ENCODE results near the gene TRIM2. TPM values are rescaled to one million over a fixed set of nuclear protein-coding genes. Genes with fewer than 3 reads are reported as not detected.
A peak's percentile ranks its signal among the peaks of the same experiment; 100 is the strongest.

Gene TRIM2
- total and polyA plus RNA-seq, 4 donors = 126 to 487 (median 173) TPM

- WGBS (ENCODE audit: insufficient coverage) = 40% methylated on average over 1 of the region's 6 CpGs
- Histone ChIP-seq H3K36me3 (ENCODE audit: control insufficient read depth, insufficient read depth, low read length) (no peaks in the 10 kb centered on the region), H3K4me1 (ENCODE audit: control insufficient read depth, insufficient read depth, low read length) (peaks cover 24% of the 10 kb centered on the region), H3K4me3 (ENCODE audit: low read depth, low read length) (no peak overlapping the region), H3K27me3 (ENCODE audit: control insufficient read depth, insufficient read depth, low read length) (no peaks in the 10 kb centered on the region), H3K27ac (ENCODE audit: low read depth, low read length) (no peak overlapping the region), H3K9me3 (ENCODE audit: control insufficient read depth, insufficient read depth, low read length) (no peaks in the 10 kb centered on the region)
- DNase-seq (ENCODE audit: low read depth in 4 of 6, low spot score in 6 of 6) = no peak
These were observed 24.4 kb downstream of the TRIM2 start for GRCh38 chr4:153228512-153229140.

GRCh38 chr4:153229545-153229944, 25.3 kb downstream of the TRIM2 start:
- no peaks in the 10 kb centered on the region for H3K36me3 ChIP-seq (ENCODE audit: control insufficient read depth, insufficient read depth, low read length)
- peak in 1 of 6 donors; percentile 67 for DNase-seq (ENCODE audit: low read depth in 4 of 6, low spot score in 6 of 6)
- H3K4me3 ChIP-seq (ENCODE audit: low read depth, low read length) = no peak overlapping the region
- no peak overlapping the region for H3K27ac ChIP-seq (ENCODE audit: low read depth, low read length)
- H3K9me3 ChIP-seq (ENCODE audit: control insufficient read depth, insufficient read depth, low read length) = no peaks in the 10 kb centered on the region
- WGBS (ENCODE audit: insufficient coverage) = 67% methylated on average over 4 of the region's 5 CpGs
- H3K4me1 ChIP-seq (ENCODE audit: control insufficient read depth, insufficient read depth, low read length) = peaks cover 25% of the 10 kb centered on the region
- H3K27me3 ChIP-seq (ENCODE audit: control insufficient read depth, insufficient read depth, low read length) = no peaks in the 10 kb centered on the region

- no peak overlapping the region for H3K4me3 ChIP-seq (ENCODE audit: low read depth, low read length)
- WGBS (ENCODE audit: insufficient coverage) = 68% methylated on average over 2 of the region's 3 CpGs
- peaks cover 28% of the 10 kb centered on the region for H3K4me1 ChIP-seq (ENCODE audit: control insufficient read depth, insufficient read depth, low read length)
These were observed 28.5 kb downstream of the TRIM2 start for GRCh38 chr4:153232768-153233167.

GRCh38 chr4:153233761-153234371, 29.6 kb downstream of the TRIM2 start:
- DNase-seq (ENCODE audit: low read depth in 4 of 6, low spot score in 6 of 6) = peak in 1 of 6 donors; percentile 88
- Histone ChIP-seq H3K36me3 (ENCODE audit: control insufficient read depth, insufficient read depth, low read length) (no peaks in the 10 kb centered on the region), H3K4me1 (ENCODE audit: control insufficient read depth, insufficient read depth, low read length) (peaks cover 27% of the 10 kb centered on the region), H3K4me3 (ENCODE audit: low read depth, low read length) (no peak overlapping the region), H3K27me3 (ENCODE audit: control insufficient read depth, insufficient read depth, low read length) (no peaks in the 10 kb centered on the region), H3K27ac (ENCODE audit: low read depth, low read length) (peak overlapping the region; percentile 10), H3K9me3 (ENCODE audit: control insufficient read depth, insufficient read depth, low read length) (no peaks in the 10 kb centered on the region)
- 72% methylated on average over 3 of the region's 5 CpGs for WGBS (ENCODE audit: insufficient coverage)

More at GRCh38 chr4:153232768-153233167, 28.5 kb downstream of the TRIM2 start:
- no peaks in the 10 kb centered on the region for H3K9me3 ChIP-seq (ENCODE audit: control insufficient read depth, insufficient read depth, low read length)
- H3K36me3 ChIP-seq (ENCODE audit: control insufficient read depth, insufficient read depth, low read length) = no peaks in the 10 kb centered on the region
- no peak for DNase-seq (ENCODE audit: low read depth in 4 of 6, low spot score in 6 of 6)
- no peak overlapping the region for H3K27ac ChIP-seq (ENCODE audit: low read depth, low read length)
- H3K27me3 ChIP-seq (ENCODE audit: control insufficient read depth, insufficient read depth, low read length) = no peaks in the 10 kb centered on the region

- peaks cover 22% of the 10 kb centered on the region for H3K4me1 ChIP-seq (ENCODE audit: control insufficient read depth, insufficient read depth, low read length)
- WGBS (ENCODE audit: insufficient coverage) = 36% methylated on average over 2 of the region's 2 CpGs
- H3K36me3 ChIP-seq (ENCODE audit: control insufficient read depth, insufficient read depth, low read length) = peaks cover 4% of the 10 kb centered on the region
- no peaks in the 10 kb centered on the region for H3K9me3 ChIP-seq (ENCODE audit: control insufficient read depth, insufficient read depth, low read length)
- no peaks in the 10 kb centered on the region for H3K27me3 ChIP-seq (ENCODE audit: control insufficient read depth, insufficient read depth, low read length)
- H3K4me3 ChIP-seq (ENCODE audit: low read depth, low read length) = no peak overlapping the region
- no peak for DNase-seq (ENCODE audit: low read depth in 4 of 6, low spot score in 6 of 6)
- H3K27ac ChIP-seq (ENCODE audit: low read depth, low read length) = no peak overlapping the region
These were observed 30.6 kb downstream of the TRIM2 start for GRCh38 chr4:153234885-153235284.

- DNase-seq (ENCODE audit: low read depth in 4 of 6, low spot score in 6 of 6) = no peak
These were observed 34.1 kb downstream of the TRIM2 start for GRCh38 chr4:153238135-153238919.

GRCh38 chr4:153239409-153239808, 35.2 kb downstream of the TRIM2 start:
- Histone ChIP-seq H3K27me3 (ENCODE audit: control insufficient read depth, insufficient read depth, low read length) (no peaks in the 10 kb centered on the region), H3K4me3 (ENCODE audit: low read depth, low read length) (no peak overlapping the region), H3K27ac (ENCODE audit: low read depth, low read length) (no peak overlapping the region), H3K36me3 (ENCODE audit: control insufficient read depth, insufficient read depth, low read length) (peaks cover 13% of the 10 kb centered on the region), H3K4me1 (ENCODE audit: control insufficient read depth, insufficient read depth, low read length) (peaks cover 19% of the 10 kb centered on the region), H3K9me3 (ENCODE audit: control insufficient read depth, insufficient read depth, low read length) (no peaks in the 10 kb centered on the region)
- WGBS (ENCODE audit: insufficient coverage) = no CpG with 5 or more reads among the region's 3 CpGs
- no peak for DNase-seq (ENCODE audit: low read depth in 4 of 6, low spot score in 6 of 6)

More at GRCh38 chr4:153238135-153238919, 34.1 kb downstream of the TRIM2 start:
- WGBS (ENCODE audit: insufficient coverage) = 84% methylated on average over 3 of the region's 5 CpGs
- no peaks in the 10 kb centered on the region for H3K9me3 ChIP-seq (ENCODE audit: control insufficient read depth, insufficient read depth, low read length)
- H3K27ac ChIP-seq (ENCODE audit: low read depth, low read length) = no peak overlapping the region
- peaks cover 25% of the 10 kb centered on the region for H3K4me1 ChIP-seq (ENCODE audit: control insufficient read depth, insufficient read depth, low read length)
- peaks cover 13% of the 10 kb centered on the region for H3K36me3 ChIP-seq (ENCODE audit: control insufficient read depth, insufficient read depth, low read length)
- no peak overlapping the region for H3K4me3 ChIP-seq (ENCODE audit: low read depth, low read length)
- H3K27me3 ChIP-seq (ENCODE audit: control insufficient read depth, insufficient read depth, low read length) = no peaks in the 10 kb centered on the region

GRCh38 chr4:153241295-153241694, 37.1 kb downstream of the TRIM2 start:
- H3K27me3 ChIP-seq (ENCODE audit: control insufficient read depth, insufficient read depth, low read length) = no peaks in the 10 kb centered on the region
- no peak for DNase-seq (ENCODE audit: low read depth in 4 of 6, low spot score in 6 of 6)
- no peak overlapping the region for H3K4me3 ChIP-seq (ENCODE audit: low read depth, low read length)
- 74% methylated on average over 7 of the region's 8 CpGs for WGBS (ENCODE audit: insufficient coverage)
- H3K27ac ChIP-seq (ENCODE audit: low read depth, low read length) = no peak overlapping the region
- no peaks in the 10 kb centered on the region for H3K9me3 ChIP-seq (ENCODE audit: control insufficient read depth, insufficient read depth, low read length)
- peaks cover 16% of the 10 kb centered on the region for H3K36me3 ChIP-seq (ENCODE audit: control insufficient read depth, insufficient read depth, low read length)
- peaks cover 19% of the 10 kb centered on the region for H3K4me1 ChIP-seq (ENCODE audit: control insufficient read depth, insufficient read depth, low read length)

- H3K27me3 ChIP-seq (ENCODE audit: control insufficient read depth, insufficient read depth, low read length) = no peaks in the 10 kb centered on the region
- no peak overlapping the region for H3K27ac ChIP-seq (ENCODE audit: low read depth, low read length)
- H3K36me3 ChIP-seq (ENCODE audit: control insufficient read depth, insufficient read depth, low read length) = peaks cover 16% of the 10 kb centered on the region
- H3K4me1 ChIP-seq (ENCODE audit: control insufficient read depth, insufficient read depth, low read length) = peaks cover 23% of the 10 kb centered on the region
- no peaks in the 10 kb centered on the region for H3K9me3 ChIP-seq (ENCODE audit: control insufficient read depth, insufficient read depth, low read length)
- DNase-seq (ENCODE audit: low read depth in 4 of 6, low spot score in 6 of 6) = peak in 1 of 6 donors; percentile 46
- WGBS (ENCODE audit: insufficient coverage) = 17% methylated on average over 3 of the region's 13 CpGs
- no peak overlapping the region for H3K4me3 ChIP-seq (ENCODE audit: low read depth, low read length)
These were observed 38.0 kb downstream of the TRIM2 start for GRCh38 chr4:153241970-153242838.
